Measurements from ENCODE around the gene PVALEF.

DNA sequence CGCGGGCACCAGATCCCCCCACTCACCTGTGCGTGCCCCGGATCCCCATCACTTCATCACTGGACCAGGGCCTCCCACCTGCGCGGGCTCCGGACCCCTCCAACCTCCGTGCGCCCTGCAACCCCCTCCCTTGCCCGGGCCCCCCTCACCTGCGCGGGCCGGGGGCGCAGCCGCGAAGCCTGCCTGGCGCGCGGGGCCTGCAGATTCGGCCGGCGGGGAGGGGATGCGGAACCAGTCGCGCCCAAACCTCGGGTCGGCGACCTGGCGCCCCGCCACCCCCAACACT, 57.3 kb downstream of the PVALEF start:
- no peak for TF ChIP-seq L3MBTL2 (conservative IDR thresholded peaks at IDR 0.05)
- TF ChIP-seq ARNT (IDR thresholded peaks at IDR 0.05) = no peak

Data from HEK293T (cell line).